Thyroid gland (tissue), 4 donors: ENCODE results near the gene LRBA.

Experiments used
- POLR2A ChIP-seq, 2 donors: fragments of 450-650 bp; IDR thresholded peaks; one replicate each; pipeline ENCODE4 v1.6.1; 2017; ENCODE audit warnings: antibody characterized with exemption in 2 of 2, mild to moderate bottlenecking in 2 of 2, moderate library complexity in 1 of 2
- TF ChIP-seq, protein P1 (sequence below), 6 experiments: fragments of 200-600 bp in 3 of 6; fragments of 450-650 bp in 3 of 6; sonication (generic) in 3 of 6; IDR thresholded peaks; one replicate each; pipeline ENCODE4 v1.5.1; 2016 to 2019; ENCODE audit warnings: antibody characterized with exemption in 6 of 6, mild to moderate bottlenecking in 2 of 6, inconsistent platforms in 1 of 6, moderate library complexity in 1 of 6

DNA sequence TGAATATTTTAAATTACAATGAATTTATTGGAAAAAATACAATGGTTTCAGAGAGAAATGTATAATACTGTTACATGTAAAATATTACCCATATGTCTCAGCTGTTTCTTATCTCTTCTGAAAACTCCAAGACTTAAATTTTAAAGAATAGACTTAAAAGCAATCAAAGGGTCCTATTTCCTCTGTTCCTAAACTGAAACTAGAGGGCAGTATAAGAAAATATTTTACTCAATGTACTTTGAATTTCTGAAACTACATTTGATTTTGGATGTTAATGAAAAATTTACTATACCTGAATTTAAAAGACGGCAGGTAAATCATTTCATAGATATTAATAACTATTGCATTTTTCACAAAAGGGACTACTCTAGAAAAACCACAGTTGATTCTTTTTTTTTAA is 200.2 kb downstream of the LRBA start:
- TF ChIP-seq, protein P1, sequence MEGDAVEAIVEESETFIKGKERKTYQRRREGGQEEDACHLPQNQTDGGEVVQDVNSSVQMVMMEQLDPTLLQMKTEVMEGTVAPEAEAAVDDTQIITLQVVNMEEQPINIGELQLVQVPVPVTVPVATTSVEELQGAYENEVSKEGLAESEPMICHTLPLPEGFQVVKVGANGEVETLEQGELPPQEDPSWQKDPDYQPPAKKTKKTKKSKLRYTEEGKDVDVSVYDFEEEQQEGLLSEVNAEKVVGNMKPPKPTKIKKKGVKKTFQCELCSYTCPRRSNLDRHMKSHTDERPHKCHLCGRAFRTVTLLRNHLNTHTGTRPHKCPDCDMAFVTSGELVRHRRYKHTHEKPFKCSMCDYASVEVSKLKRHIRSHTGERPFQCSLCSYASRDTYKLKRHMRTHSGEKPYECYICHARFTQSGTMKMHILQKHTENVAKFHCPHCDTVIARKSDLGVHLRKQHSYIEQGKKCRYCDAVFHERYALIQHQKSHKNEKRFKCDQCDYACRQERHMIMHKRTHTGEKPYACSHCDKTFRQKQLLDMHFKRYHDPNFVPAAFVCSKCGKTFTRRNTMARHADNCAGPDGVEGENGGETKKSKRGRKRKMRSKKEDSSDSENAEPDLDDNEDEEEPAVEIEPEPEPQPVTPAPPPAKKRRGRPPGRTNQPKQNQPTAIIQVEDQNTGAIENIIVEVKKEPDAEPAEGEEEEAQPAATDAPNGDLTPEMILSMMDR (IDR thresholded peaks at IDR 0.05) = no peak
- TF ChIP-seq POLR2A (IDR thresholded peaks at IDR 0.05) = no peak
